ENCODE measurements around the gene TRAPPC10.

TRAPPC10 gene

DNA sequence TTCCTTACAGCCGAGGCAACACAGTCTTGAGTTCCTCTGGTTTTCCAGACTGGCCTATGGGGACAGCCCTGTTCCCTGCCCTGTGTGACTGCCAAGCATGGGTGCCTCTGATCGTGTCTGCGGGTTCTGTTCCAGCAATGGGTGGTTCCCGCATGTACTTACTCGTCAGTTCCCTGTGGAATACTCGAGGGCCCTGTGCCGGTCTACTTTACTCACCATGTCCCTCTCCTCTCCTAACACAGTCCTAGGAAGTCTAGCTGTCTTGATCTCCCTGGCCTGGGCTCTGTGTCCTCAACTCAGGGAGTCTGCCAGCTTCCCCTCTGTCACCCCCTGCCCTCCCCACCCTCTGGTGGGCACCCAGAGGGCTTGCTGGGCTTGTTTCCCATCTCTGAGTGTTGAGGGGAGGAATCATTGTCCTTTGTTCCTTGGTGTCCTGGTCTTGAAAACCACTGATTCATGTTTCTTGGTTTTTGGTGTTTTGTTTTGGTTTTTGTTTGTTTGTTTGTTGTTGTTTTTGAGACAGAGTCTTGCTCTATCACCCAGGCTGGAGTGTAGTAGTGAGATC is 36.0 kb downstream of the TRAPPC10 start:
- no peak for DNase-seq

DNA sequence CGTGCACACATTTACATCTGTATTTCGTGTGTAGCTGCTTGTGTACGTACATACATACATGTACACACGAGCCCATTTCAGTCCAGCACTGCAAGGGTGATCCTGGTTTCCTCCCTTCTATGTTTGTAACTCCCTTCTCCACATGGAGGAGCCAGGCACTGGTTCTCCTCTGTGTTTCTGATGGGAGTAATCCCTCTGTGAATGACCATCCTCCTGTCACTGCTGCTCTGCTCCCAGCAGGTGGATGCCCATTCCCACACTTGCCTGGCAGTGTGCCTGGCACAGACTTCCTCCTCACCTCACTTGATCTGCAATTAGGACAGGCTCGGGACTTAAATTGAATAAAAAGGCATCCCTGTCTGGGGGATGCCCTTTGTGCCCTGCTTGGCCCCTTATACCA is 37.1 kb downstream of the TRAPPC10 start:
- no peak for DNase-seq

DNA sequence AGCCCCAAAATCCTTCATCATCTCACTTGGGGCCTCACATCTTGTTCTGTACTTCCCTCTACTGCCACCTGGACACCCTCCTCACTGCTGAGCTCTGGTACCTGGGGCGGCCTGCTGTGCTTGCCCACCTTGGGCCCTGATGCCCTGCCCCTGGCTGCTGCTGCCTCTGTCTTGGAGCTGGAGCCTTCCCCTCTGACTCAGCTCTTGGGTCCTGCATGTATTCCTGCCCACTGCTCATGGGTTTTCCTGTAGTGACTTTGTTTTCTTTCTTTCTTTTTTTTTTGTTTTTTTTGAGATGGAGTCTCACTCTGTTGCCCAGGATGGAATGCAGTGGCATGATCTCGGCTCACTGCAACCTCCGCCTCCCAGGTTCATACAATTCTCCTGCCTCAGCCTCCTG is 37.5 kb downstream of the TRAPPC10 start:
- no peak for DNase-seq

DNA sequence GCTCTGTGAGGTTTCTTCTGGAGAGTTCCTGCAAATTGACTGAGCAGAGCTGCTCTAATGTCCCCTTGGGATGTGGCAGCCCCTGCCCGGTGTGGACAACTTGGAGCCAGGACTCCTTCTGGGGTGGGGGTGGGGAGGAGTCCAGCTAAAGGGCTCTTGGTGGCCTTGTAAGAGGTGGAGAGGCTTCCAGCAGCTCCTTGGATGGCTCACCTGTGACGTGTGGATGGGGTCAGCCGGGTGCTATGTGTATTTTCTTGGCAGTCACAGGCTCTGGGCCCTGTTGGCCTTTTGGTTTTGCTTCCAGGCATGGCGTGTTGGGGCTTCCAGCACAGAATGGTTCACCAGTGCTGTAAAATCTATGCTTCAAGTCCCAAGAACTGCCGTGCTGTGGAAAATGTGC is 38.2 kb downstream of the TRAPPC10 start:
- no peak for DNase-seq

DNA sequence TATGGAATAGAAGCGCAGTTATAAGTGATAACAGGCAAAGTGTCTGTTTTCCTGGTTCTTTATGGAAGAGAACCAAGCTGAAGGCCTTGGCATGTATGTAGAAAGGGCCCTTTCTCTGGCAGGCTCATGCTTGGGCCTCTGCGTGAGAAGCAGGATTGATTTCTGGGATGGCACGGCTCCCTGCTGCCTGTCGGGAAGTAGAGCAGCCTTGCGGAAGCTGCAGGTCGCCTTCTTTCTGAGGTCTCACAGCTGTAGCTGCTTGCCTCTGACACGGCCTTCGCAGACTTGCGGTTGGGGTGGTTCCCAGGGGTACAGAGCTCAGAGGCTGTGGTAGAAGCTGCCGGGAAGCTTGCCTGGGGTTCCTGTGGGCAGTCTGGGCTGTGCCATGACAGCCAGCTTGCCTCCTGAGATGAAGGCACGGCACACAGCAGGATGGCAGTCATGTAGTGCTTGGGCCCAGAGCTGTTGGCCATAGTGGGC is 39.4 kb downstream of the TRAPPC10 start:
- DNase-seq, result no peak

DNA sequence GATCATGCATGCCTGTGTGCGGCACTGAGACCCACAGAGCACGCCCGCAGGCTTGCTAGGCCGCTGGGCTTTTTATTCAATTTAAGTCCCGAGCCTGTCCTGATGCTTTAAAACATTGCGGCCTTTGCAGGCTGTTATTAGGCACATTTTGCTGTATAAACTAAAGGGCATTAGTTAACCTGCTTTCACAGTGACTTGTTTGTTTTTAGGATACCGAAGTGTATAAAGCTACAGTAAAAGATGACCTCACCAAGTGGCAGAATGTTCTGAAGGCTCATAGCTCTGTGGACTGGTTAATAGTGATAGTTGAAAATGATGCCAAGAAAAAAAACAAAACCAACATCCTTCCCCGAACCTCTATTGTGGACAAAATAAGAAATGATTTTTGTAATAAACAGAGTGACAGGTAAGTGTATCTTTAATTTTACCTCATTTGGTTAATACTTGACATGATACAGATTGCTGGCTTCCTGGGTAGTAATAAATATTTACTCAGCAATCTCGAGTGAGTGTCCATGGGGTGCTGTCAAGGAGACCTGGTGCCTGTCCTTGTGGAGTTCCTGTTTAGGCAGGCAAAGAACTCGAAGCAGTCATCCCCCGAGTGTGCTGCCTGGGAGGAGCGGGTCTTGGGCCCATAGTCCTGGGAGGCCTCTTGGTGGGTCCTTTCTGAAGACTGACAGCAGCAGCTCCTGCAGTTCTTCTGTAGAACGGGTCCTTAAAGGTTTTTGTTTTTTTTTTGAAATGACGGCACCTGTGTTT is 40.1 kb downstream of the TRAPPC10 start:
- no peak for DNase-seq

DNA sequence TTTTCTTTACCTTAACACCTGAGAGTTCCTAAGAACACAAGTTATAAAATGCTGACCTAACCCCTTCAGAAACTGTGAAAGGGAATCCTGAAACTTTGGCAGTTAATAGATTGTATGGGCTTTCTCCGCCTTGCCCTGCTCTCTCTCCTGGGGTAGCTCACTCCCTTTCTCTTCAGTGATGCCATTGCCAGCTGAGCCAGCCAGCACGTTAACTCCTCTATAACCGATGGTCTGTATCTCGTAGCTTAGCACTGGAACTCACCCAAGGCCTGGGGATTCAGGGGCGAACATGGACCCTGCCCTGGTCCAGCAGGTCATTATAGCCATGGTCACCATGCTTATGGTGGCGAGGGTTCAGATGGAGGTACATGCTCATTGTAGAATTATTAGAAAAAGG is 40.7 kb downstream of the TRAPPC10 start:
- no peak for DNase-seq

DNA sequence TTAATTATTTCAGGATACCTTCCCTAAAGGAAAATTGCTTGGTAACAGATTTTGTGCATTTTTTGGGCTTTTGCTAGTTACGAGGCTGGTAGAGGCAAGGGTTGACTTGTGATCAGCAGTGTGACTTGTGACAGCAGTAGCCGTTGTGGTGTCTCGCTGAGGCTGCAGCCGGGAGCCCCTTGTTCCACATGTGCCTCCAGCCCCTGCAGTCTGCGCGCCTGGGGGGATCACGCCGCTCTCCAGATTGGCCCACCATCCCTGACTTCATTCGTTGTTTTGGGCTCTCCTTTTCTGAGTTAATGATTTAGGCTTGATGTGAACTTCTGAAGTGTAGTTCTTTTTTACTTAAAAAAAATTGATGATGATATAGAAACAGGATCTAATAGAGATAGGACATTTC is 41.5 kb downstream of the TRAPPC10 start:
- no peak for DNase-seq

DNA sequence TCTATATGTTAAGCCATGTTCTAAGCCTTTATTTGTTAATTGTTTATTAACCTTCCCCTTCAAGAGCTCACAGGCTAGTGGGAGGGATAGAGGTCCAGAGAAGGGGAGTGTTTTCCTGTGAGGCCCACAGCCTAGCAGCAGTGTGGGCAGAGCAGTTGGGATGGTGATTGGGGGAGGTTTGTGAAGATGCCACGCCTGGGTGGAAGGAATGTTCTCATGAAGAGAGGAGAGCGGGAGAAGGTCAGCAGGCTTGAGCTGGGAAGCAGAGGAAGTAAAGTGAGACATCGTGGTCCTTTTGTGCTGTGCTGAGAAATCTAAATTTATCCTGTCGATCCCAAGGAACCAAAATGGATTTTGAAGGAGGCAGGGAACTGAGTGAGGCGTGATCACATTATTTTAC is 42.6 kb downstream of the TRAPPC10 start:
- DNase-seq, result no peak

DNA sequence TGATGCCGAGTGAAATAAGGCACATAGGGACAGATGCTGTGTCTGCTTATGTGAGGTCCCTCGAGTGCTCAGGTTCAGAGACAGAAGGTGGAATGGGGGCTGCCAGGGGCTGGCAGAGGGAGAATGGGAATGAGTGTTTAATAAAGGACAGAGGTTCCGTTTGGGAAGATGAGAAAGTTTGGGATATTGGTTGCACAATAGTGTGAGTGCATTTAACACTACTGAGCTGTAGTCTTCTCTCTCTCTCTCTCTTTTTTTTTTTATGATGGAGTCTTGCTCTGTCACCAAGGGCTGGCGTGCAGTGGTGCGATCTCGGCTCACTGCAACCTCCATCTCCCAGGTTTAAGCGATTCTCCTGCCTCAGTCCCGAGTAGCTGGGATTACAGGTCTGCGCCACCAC is 44.9 kb downstream of the TRAPPC10 start:
- DNase-seq, result no peak

DNA sequence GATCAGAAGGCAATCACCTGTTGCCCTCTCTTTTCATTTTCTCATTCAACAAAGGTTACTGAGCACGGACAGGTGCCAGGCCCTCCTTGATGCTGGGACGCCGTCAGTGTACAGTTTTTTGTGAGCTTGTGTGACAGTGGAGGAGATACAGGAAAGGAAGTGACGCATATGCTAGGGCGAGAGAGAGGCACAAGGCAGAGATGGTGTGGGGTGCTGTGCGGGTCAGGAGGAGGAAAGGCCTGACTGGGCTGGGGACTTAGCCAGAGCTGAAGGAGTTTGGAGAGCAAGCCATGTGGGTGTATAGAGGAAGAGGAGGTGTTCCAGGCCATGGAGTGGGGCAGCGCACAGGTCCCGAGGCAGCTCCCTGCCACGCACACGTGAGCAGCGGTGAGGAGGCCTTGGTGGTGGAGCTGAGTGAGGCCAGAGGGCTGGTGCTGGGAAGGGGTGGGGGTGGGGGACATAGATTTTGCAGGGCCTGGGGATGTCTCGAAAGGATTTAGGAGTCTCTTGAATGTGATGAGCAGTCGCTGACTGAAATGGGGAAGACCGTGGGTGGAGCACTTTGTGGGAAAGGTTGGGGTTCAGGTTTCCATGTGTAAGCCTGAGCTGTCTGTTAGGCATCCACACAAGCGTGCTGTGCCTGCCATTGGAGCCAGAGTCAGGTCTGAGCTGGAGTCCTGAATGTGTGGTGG is 46.0 kb downstream of the TRAPPC10 start:
- no peak for DNase-seq

DNA sequence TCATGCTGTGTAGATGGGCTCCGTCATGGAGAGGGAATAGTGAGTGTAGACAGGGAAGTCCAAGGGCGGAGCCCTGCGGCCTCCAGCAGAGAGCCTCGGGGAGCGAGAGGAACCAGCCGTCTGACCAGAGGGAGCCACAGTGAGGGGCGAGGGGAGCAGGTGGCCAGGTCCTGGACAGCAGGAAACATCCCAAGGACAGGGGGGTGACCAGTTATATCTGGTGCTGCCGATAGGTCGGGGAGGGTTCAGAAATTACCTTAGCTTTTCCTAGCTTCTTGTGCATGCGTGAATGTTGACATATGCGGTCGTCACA is 46.5 kb downstream of the TRAPPC10 start:
- no peak for DNase-seq

DNA sequence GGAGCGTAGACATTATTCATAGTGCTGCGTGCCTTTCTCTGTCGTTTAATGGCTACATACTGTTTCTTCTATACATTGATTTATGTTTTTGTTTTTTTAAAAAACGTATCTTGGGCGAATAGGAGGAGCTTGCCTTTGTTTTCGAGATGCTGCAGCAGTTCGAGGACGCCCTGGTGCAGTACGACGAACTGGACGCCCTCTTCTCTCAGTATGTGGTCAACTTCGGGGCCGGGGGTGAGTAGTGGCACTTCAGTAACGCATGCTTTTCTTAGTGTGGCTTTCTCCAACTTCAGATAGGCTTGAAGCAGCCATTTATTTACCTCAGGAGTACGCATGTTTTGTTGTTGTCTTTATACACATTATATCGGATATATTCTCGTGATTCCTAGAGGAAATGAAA is 46.9 kb downstream of the TRAPPC10 start:
- DNase-seq, result no peak

DNA sequence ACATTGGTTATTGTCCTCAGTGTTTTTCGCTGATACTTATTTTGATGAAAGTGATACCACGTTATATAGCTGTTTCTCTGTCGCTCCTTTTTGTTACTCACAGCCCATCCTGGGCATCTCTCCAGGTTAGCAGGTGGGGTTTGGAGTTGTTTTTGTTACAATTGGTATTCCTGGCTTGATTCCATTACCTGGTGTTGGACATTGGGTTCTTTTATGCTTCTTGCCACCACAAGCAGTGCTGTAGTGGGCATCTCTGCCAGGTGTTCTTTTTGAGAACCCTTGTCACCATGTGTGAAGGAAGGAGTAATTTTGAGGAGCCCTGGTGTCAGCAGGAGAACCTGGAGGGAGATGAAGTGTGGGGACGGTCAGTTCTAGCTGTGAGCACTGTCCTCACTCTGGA is 47.6 kb downstream of the TRAPPC10 start:
- DNase-seq, result no peak

DNA sequence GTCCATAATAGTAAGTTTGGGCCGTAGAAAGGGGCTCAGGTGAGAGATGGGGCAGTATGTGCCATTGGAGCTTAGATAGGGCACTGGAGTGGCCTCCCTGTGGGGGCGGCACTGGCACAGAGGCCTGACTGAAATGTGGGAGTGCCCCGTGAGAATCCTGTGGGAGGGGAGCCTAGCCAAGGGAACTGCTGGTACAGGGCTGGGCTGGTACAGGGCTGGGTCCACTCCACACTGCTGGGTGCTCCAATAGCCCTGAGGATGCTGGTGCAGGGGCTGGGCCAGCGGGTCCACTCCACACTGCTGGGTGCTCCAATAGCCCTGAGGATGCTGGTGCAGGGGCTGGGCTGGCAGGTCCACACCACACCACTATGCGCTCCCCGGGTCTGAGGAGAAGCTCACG is 50.3 kb downstream of the TRAPPC10 start:
- no peak for DNase-seq

DNA sequence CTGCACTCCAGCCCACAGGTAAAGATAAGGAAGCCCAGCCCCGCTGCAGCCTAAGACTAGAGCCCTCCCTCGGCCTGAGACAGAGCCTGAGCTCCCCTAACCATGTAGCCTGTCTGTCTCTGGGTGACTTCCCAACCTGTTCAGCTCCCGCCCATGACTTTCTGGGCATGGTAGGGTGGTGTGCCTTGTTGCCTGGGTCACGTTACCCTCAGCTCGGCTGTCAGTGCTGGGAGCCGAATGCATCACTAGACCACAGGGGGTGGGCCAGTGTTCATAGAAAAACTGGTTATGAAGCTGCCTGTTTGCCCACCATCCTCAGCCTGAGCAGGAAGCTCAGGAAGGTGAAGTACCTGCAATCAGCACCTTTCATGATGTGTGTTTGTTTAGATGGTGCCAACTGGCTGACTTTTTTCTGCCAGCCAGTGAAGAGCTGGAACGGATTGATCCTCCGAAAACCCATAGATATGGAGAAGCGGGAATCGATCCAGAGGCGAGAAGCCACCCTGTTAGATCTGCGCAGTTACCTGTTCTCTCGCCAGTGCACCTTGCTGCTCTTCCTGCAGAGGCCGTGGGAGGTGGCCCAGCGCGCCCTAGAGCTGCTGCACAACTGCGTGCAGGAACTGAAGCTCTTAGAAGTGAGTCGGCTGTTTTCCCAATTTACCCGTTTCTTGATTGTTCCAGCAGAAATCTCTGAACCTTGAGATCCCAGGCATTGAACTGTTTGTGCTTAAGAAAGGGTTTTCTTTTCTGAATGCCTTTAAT is 51.2 kb downstream of the TRAPPC10 start:
- DNase-seq, result no peak

DNA sequence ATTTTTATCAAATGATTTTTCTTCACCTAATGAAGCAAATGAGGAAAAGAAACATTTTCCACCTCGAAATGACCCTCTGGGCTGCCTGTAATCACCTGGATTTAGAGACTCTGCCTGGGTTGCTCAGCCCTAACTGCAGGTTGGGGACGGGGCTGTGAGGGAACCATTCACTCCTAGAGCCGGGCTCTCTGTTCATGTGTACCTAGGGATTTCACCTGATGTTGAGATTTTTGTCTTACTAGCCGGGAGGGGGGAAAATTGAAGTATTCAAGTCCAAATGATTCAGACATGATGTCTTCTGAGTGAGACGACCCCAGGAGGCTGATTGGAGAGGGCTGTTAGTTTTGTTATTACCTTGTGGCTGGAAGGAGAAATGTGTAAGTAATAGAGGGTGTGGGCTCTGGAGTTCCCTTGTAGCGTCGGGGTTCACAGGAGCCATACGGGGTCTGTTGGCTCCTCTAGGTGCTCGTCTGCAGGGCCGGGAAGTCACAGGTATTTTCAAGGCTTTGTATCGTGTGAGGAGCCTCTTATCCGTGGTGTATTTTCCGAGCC is 52.8 kb downstream of the TRAPPC10 start:
- no peak for DNase-seq

DNA sequence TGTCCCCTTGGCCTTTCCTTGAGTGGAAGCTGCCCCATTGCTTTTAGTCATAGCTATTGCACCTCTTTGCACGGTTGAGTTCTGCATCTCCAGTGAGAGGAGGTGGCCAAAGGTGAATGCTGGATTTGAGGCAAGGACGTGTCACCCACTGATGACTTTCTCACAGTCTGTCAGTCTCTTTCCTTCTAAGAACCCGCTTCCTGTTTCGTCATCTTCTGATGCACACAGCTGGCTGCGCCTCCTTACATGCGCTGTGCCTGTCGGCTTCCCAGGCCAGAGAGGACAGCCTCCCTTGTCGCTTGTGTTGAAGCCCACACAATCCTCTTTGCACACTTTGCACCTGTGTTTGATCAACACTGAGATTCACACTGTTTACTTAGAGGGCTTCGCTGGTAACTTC is 53.3 kb downstream of the TRAPPC10 start:
- peak; percentile 57 for DNase-seq

DNA sequence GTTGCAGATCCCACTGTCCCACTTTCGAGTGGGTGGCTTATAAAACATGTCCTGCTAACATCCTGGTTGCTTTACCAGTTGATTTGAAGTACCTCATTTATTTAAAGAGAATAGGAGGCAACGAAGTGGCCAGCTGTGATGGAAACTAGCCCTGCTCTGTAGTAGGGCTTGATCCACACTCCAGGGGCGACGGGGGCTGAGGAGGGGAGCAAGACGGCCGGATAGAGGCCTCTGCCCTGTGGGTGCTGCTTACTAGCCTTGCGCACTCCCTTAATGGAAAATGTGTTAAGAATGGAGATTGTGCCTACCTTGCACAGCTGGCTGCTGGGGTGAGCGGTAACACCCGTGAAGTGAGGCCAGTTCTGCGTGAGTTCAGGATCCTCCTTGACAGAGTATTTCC is 54.0 kb downstream of the TRAPPC10 start:
- no peak for DNase-seq

DNA sequence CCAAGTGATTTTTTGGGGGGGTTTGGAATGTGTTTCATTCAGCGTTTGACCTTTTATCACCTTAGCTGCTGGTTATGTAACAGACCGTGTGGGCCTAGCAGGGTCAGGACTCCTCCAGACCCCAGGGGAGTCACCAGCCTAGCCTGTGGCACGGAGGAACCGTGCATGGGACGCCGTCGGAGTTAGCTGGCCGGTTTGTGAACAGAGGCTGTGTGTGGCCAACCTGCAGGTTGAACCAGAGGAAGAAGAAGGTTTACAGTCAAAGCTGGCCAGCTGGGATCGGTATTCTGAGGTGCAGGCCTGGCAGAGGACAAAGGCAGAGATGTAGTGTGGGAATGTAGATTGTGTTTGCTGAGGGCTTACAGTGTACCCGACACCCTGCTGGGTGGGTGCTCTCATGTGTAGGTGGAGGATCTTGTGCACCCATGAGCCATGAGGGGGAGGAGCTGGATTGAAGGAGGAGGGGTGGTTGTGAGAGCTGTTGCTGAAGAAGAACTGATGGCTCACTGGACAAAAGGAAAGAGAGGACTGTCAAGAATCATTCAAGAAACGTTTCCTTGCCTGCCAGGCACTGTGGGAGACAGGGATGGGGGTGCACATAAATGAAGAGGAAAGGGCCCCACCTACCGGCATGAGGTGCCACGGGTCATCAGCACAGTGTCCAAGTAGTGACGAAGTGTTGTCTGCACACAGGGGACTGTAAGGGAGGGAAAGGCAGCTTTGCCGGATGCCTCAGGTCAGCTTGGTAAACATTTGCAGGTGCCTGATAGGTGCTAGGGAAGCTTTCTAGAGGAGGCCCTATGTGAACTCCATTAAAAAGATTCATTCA is 55.1 kb downstream of the TRAPPC10 start:
- DNase-seq, result no peak

DNA sequence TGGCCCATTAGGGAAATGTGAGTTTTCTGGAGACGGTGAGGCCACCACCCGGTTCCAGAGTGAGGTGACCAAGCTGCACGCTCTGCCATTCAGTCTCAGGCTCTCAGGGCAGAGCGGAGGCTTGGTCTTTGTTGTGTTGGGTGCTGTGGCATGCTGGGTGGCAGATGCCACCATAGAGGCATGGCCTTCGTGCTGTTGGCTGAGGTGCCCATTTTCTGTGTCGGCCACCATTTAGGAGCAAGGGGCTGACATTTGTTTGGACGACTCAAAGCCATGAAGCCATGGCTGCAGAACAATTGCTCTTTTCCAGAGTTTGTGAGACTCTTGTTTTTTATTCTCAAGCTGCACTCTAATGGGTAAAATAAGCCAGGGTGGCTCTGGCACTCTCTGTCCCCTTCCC is 58.3 kb downstream of the TRAPPC10 start:
- no peak for DNase-seq

DNA sequence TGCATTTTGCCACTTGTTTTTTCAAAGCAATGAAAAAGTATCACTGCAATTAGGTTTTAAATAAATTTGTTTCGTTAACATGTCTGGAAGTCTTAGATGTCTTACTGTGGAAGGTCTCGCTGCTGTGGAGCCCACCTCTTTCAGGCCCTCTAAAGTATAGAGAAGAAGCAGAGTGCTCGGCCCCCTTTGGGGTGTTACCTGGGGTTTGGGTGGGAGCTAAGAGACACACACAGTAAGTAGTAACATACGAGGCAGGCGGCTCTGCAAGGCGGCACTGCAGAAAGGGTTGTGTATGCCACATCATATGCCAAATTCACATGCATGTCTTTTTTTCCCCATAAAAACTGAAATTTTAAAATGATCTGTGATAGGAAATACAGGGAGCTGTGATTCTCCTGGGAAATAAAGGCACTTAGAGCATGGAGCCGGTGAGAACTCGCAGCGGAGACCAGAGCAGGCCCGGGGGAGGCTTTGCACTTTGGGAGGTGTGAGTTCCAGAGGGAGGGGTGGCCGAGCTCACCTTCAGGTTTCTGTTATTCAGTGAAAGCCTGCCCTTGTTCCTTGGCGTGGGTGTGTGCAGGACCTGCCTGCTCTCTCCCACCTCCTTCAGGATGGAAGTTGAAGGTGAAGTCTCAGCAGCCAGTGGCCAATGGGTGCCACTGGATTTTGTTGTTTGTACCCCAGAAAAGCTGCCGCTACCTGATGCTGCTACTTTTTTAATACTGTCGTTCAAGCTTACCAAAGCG is 59.4 kb downstream of the TRAPPC10 start:
- DNase-seq, result no peak

Measured in stimulated activated CD4-positive, alpha-beta T cell treated with anti-CD3 and anti-CD28 coated beads, Interleukin-12 subunit alpha, Interleukin-12 subunit beta, amount 100 ng/mL, for 4 hours (primary cell).